HG03432 (cell line): ENCODE measurements around the gene RPS6KA4.

ENCODE experiments used
- ATAC-seq: cut with Tn5 transposase; IDR thresholded peaks from one replicate; pipeline ENCODE4 v1.9.1; 2021; ENCODE audit warnings: mild to moderate bottlenecking, moderate library complexity; ENCODE audit not compliant: unreplicated experiment

RPS6KA4 gene

GRCh38 chr11:64344787-64345186 is 14.2 kb upstream of the RPS6KA4 start:
- no peak for ATAC-seq

GRCh38 chr11:64347193-64347867 is 11.6 kb upstream of the RPS6KA4 start:
- no peak for ATAC-seq

GRCh38 chr11:64348383-64349024 is 10.5 kb upstream of the RPS6KA4 start:
- no peak for ATAC-seq

- no peak for ATAC-seq
These were observed 10.0 kb upstream of the RPS6KA4 start for GRCh38 chr11:64349025-64349387.

- no peak for ATAC-seq
These were observed 9.6 kb upstream of the RPS6KA4 start for GRCh38 chr11:64349404-64349803.

- ATAC-seq = no peak
These were observed 7.8 kb upstream of the RPS6KA4 start for GRCh38 chr11:64351136-64351631.

- ATAC-seq = no peak
These were observed 6.6 kb upstream of the RPS6KA4 start for GRCh38 chr11:64352099-64352994.

- ATAC-seq = no peak
These were observed 5.8 kb upstream of the RPS6KA4 start for GRCh38 chr11:64352995-64353714.

GRCh38 chr11:64353715-64354506 is 5.1 kb upstream of the RPS6KA4 start:
- no peak for ATAC-seq

- ATAC-seq = no peak
These were observed 3.7 kb upstream of the RPS6KA4 start for GRCh38 chr11:64355078-64355940.

GRCh38 chr11:64356498-64357411 is 2.2 kb upstream of the RPS6KA4 start:
- no peak for ATAC-seq

- no peak for ATAC-seq
These were observed 1.5 kb upstream of the RPS6KA4 start for GRCh38 chr11:64357446-64357845.

GRCh38 chr11:64357904-64358535 is 942 bp upstream of the RPS6KA4 start:
- no peak for ATAC-seq

- no peak for ATAC-seq
These were observed 441 bp upstream of the RPS6KA4 start for GRCh38 chr11:64358536-64358906.

- ATAC-seq = no peak
These were observed 917 bp downstream of the RPS6KA4 start for GRCh38 chr11:64359712-64360445.

GRCh38 chr11:64360448-64360921 is 1.5 kb downstream of the RPS6KA4 start:
- no peak for ATAC-seq

- no peak for ATAC-seq
These were observed 2.7 kb downstream of the RPS6KA4 start for GRCh38 chr11:64361659-64362058.
